IPS-18c (cell line): ENCODE measurements around the gene CAMSAP1.

Experiments
- H3K4me3 ChIP-seq: 2 replicates; pipeline ENCODE4 v1.7.0; 2013; ENCODE audit warnings: low read depth, mild to moderate bottlenecking, low read length, moderate library complexity; ENCODE audit not compliant: insufficient read depth
- H3K9me3 ChIP-seq: one replicate; pipeline ENCODE4 v1.6.1; 2013; ENCODE audit warnings: mild to moderate bottlenecking, low read length, moderate library complexity; ENCODE audit not compliant: control insufficient read depth, insufficient read depth

Gene CAMSAP1

DNA sequence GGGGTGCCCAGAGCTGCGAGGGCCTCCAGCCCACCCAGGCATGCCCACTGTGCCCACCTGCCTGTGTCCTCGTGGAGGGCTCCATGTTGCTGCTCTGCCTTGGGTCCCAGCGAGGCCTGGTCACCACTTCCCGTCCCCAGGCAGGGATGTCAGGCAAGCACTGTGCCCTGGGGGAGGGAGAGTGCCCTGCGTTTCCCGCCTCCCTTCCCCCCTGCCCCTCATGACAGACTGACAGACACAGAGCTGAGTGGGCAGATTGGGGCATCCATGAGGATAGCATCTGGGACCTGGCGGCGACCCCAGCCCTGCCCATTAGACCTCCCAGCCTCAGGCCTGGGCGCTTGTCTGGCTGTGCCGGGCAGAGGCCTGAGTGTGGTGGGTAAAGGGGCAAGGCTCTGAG is 148.5 kb downstream of the CAMSAP1 start:
- H3K4me3 ChIP-seq: no peak overlapping the region
- H3K9me3 ChIP-seq: no peaks in the 10 kb centered on the region
